H1 (cell line): ENCODE measurements around the gene ARMC3. TPM values are rescaled to one million over a fixed set of nuclear protein-coding genes. Genes with fewer than 3 reads are reported as not detected.

Source experiments
- CTCF ChIA-PET: fragments of 300-600 bp; sonication (Branson Sonifier 250); formaldehyde crosslinking; loops from one replicate; lab custom pipeline; 2021; ENCODE audit not compliant: partially characterized antibody; lab: Charles Lee
- POLR2A ChIA-PET: fragments of 300-600 bp; sonication (Branson Sonifier 250); formaldehyde crosslinking; loops from one replicate; lab custom pipeline; 2021; ENCODE audit warnings: inconsistent platforms; ENCODE audit not compliant: partially characterized antibody; lab: Charles Lee
- DNase-seq, 2 experiments: peaks; one replicate each; pipeline versions ENCODE4 v3.0.0 to v3.0.0-alpha.2; 2010 to 2022; ENCODE audit warnings: low spot score in 2 of 2, low read depth in 1 of 2, mixed read lengths in 1 of 2
- FAIRE-seq: peaks from 2 replicates; lab custom pipeline; 2011; peaks lifted over from hg19 to GRCh38; lab: Jason Lieb, UNC
- H2AFZ ChIP-seq: 2 replicates; pipeline ENCODE4 v1.8.1; 2012; ENCODE audit warnings: low read length, inconsistent platforms
- H2AK5ac ChIP-seq: 2 replicates; pipeline ENCODE4 v1.6.1; 2013; ENCODE audit warnings: low read depth, low read length
- H2BK120ac ChIP-seq: replicated peaks from 2 replicates; pipeline ENCODE3; 2013; ENCODE audit warnings: low read depth, low read length, inconsistent platforms
- H2BK12ac ChIP-seq: 2 replicates; pipeline ENCODE4 v1.6.1; 2013; ENCODE audit warnings: low read depth, low read length
- H2BK15ac ChIP-seq: 2 replicates; pipeline ENCODE4 v1.6.1; 2013; ENCODE audit warnings: low read length
- H2BK20ac ChIP-seq: 2 replicates; pipeline ENCODE4 v1.6.1; 2013; ENCODE audit warnings: low read length
- H2BK5ac ChIP-seq: 2 replicates; pipeline ENCODE4 v1.6.1; 2013; ENCODE audit warnings: low read depth, low read length
- H3K14ac ChIP-seq: 2 replicates; pipeline ENCODE4 v1.6.1; 2013; ENCODE audit warnings: inconsistent platforms; ENCODE audit not compliant: insufficient read length
- H3K18ac ChIP-seq: 2 replicates; pipeline ENCODE4 v1.6.1; 2013; ENCODE audit warnings: low read length; ENCODE audit errors: extremely low read depth
- H3K23ac ChIP-seq: 2 replicates; pipeline ENCODE4 v1.6.1; 2013; ENCODE audit warnings: inconsistent platforms; ENCODE audit not compliant: insufficient read length
- H3K23me2 ChIP-seq: 2 replicates; pipeline ENCODE4 v1.6.1; 2013; ENCODE audit warnings: low read depth, low read length
- H3K27ac ChIP-seq: 2 replicates; pipeline ENCODE4 v1.6.1; 2011; ENCODE audit warnings: low read depth, low read length, inconsistent platforms
- H3K27me3 ChIP-seq, 4 experiments: replicated peaks in 1 of 4; 1 replicate in 1 of 4; 2 replicates in 3 of 4; pipeline versions ENCODE4 v1.6.1 to v1.8.1; 2011 to 2013; ENCODE audit warnings: low read length in 3 of 4, mild to moderate bottlenecking in 3 of 4, inconsistent platforms in 2 of 4, mixed read lengths in 2 of 4, moderate library complexity in 1 of 4; ENCODE audit not compliant: control insufficient read depth in 3 of 4, insufficient read depth in 3 of 4; ENCODE audit errors: extremely low read depth in 1 of 4
- H3K36me3 ChIP-seq, 4 experiments: 2 replicates each; pipeline versions ENCODE4 v1.6.1 to v1.8.1; 2011 to 2013; ENCODE audit warnings: mild to moderate bottlenecking in 4 of 4, low read length in 3 of 4, moderate library complexity in 2 of 4, control low read depth in 1 of 4, inconsistent platforms in 1 of 4; ENCODE audit not compliant: insufficient read depth in 4 of 4, control insufficient read depth in 2 of 4
- H3K4ac ChIP-seq: replicated peaks from 2 replicates; pipeline ENCODE3; 2013; ENCODE audit warnings: low read length, low read depth, mixed read lengths, inconsistent platforms; ENCODE audit not compliant: insufficient read length
- H3K4me1 ChIP-seq, 4 experiments: replicated peaks in 1 of 4; 1 replicate in 1 of 4; 2 replicates in 3 of 4; pipeline versions ENCODE4 v1.6.1 to v1.8.1; 2011 to 2013; ENCODE audit warnings: low read length in 3 of 4, inconsistent platforms in 2 of 4, mixed read lengths in 1 of 4; ENCODE audit not compliant: insufficient read depth in 4 of 4, control insufficient read depth in 3 of 4
- H3K4me2 ChIP-seq, 2 experiments: 2 replicates each; pipeline versions ENCODE4 v1.6.1 to v1.8.1; 2011 to 2013; ENCODE audit warnings: low read depth in 2 of 2, low read length in 2 of 2, control low read depth in 1 of 2, inconsistent platforms in 1 of 2, mild to moderate bottlenecking in 1 of 2; ENCODE audit not compliant: insufficient read depth in 1 of 2
- H3K4me3 ChIP-seq, 4 experiments: fragments of 200-600, 300-600 bp in 1 of 4; sonication (generic), shearing (Covaris generic), sonication (Bioruptor Twin) in 1 of 4; 2 replicates each; pipeline versions ENCODE4 v1.5.1 to v1.8.1; 2011 to 2016; ENCODE audit warnings: low read length in 4 of 4, low read depth in 3 of 4, control low read depth in 2 of 4, inconsistent platforms in 2 of 4, mild to moderate bottlenecking in 2 of 4, mixed read lengths in 1 of 4, moderate library complexity in 1 of 4; ENCODE audit not compliant: insufficient read depth in 2 of 4; ENCODE audit errors: extremely low read depth in 1 of 4
- H3K56ac ChIP-seq: replicated peaks from 2 replicates; pipeline ENCODE3; 2013; ENCODE audit warnings: low read depth, mild to moderate bottlenecking, mixed read lengths, low read length, inconsistent platforms; ENCODE audit not compliant: insufficient read length
- H3K79me1 ChIP-seq: 2 replicates; pipeline ENCODE4 v1.6.1; 2013; ENCODE audit warnings: low read depth, low read length, control low read depth
- H3K79me2 ChIP-seq, 2 experiments: 2 replicates each; pipeline versions ENCODE4 v1.6.1 to v1.8.1; 2012 to 2013; ENCODE audit warnings: low read length in 2 of 2, mild to moderate bottlenecking in 2 of 2, inconsistent platforms in 1 of 2; ENCODE audit not compliant: insufficient read depth in 2 of 2, control insufficient read depth in 1 of 2
- H3K9ac ChIP-seq, 4 experiments: replicated peaks in 1 of 4; 1 replicate in 1 of 4; 2 replicates in 3 of 4; pipeline versions ENCODE4 v1.6.1 to v1.8.1; 2011 to 2013; ENCODE audit warnings: low read depth in 3 of 4, low read length in 3 of 4, control low read depth in 2 of 4, mild to moderate bottlenecking in 2 of 4, moderate library complexity in 2 of 4, inconsistent platforms in 1 of 4; ENCODE audit errors: extremely low read depth in 1 of 4
- H3K9me3 ChIP-seq, 2 experiments: 2 replicates each; pipeline versions ENCODE4 v1.6.1 to v1.8.1; 2012 to 2013; ENCODE audit warnings: mild to moderate bottlenecking in 2 of 2, moderate library complexity in 2 of 2, control low read depth in 1 of 2, inconsistent platforms in 1 of 2, low read depth in 1 of 2, low read length in 1 of 2, mixed read lengths in 1 of 2; ENCODE audit not compliant: insufficient read depth in 2 of 2
- H4K20me1 ChIP-seq, 2 experiments: replicated peaks in 1 of 2; 2 replicates each; pipeline versions ENCODE3 to v1.8.1; 2011 to 2013; ENCODE audit warnings: inconsistent platforms in 2 of 2, low read length in 2 of 2, mild to moderate bottlenecking in 1 of 2; ENCODE audit not compliant: insufficient read depth in 2 of 2, control insufficient read depth in 1 of 2
- H4K5ac ChIP-seq: 2 replicates; pipeline ENCODE4 v1.6.1; 2013; ENCODE audit warnings: low read length, low read depth, mixed read lengths, inconsistent platforms; ENCODE audit not compliant: insufficient read length
- H4K8ac ChIP-seq: 2 replicates; pipeline ENCODE4 v1.8.0; 2013; ENCODE audit warnings: mild to moderate bottlenecking, moderate library complexity, low read length, inconsistent platforms; ENCODE audit not compliant: insufficient read depth; ENCODE audit errors: extremely low read depth
- H4K91ac ChIP-seq: replicated peaks from 2 replicates; pipeline ENCODE3; 2013; ENCODE audit warnings: low read length, mixed read lengths, inconsistent platforms; ENCODE audit not compliant: insufficient read length
- CEBPB ChIP-seq: IDR thresholded peaks from 2 replicates; pipeline ENCODE4 v1.6.1; 2012; ENCODE audit warnings: low read depth, low read length
- KDM1A ChIP-seq: fragments of 200-600, 300-600 bp; sonication (generic); IDR thresholded peaks from 2 replicates; pipeline ENCODE4 v1.7.1; 2016; ENCODE audit warnings: mild to moderate bottlenecking, low read length, borderline replicate concordance
- KDM5A ChIP-seq: fragments of 200-600 bp; IDR thresholded peaks from 2 replicates; pipeline ENCODE4 v1.7.1; 2012; ENCODE audit warnings: mild to moderate bottlenecking, low read length, inconsistent platforms, mixed read lengths
- SAP30 ChIP-seq: fragments of 300-600 bp; sonication (generic); IDR thresholded peaks from 2 replicates; pipeline ENCODE4 v1.7.1; 2012; ENCODE audit warnings: low read length, moderate library complexity, mild to moderate bottlenecking, inconsistent platforms; ENCODE audit not compliant: insufficient read depth, insufficient replicate concordance
- SIN3A ChIP-seq, 2 experiments: IDR thresholded peaks in 1 of 2; conservative IDR thresholded peaks in 1 of 2; 2 replicates each; pipeline ENCODE4 v1.6.1; 2011 to 2012; ENCODE audit warnings: low read length in 2 of 2, improper control_type of control experiment in 1 of 2, low read depth in 1 of 2, mild to moderate bottlenecking in 1 of 2
- TEAD4 ChIP-seq: IDR thresholded peaks from 2 replicates; pipeline ENCODE4 v1.6.1; 2012; ENCODE audit warnings: low read depth, low read length, inconsistent platforms, mixed read lengths
- WGBS, 2 experiments: shearing (Covaris generic) in 1 of 2; methylation state at CpG; one replicate each; pipeline versions ENCODE4 v1.1.6 to v1.1.7; 2013 to 2015; ENCODE audit warnings: low lambda C conversion rate in 2 of 2, mixed read lengths in 2 of 2, inconsistent platforms in 1 of 2, low coverage in 1 of 2, missing lambda C conversion rate in 1 of 2; ENCODE audit not compliant: insufficient replicate concordance in 2 of 2, insufficient coverage in 1 of 2, insufficient read length in 1 of 2; ENCODE audit errors: extremely low coverage in 1 of 2, missing lambda C conversion rate in 1 of 2; 5-methylcytosine and 5-hydroxymethylcytosine counted together
- polyA plus RNA-seq, 7 experiments: library from polyadenylated mRNA; depleted of rRNA in 3 of 7; stranded (reverse) in 5 of 7; unstranded in 2 of 7; fragments of >200 nt in 5 of 7; fragments of 200-250 nt in 2 of 7; gene quantifications; 1 replicate in 5 of 7; 2 replicates in 1 of 7; 4 replicates in 1 of 7; pipeline versions ENCODE4 v1.2.1 to v1.2.3, GENCODE V29; 2011 to 2013; ENCODE audit warnings: missing spikeins in 2 of 7, mixed read lengths in 2 of 7
- total RNA-seq: library from RNA; stranded (reverse); fragmentation: NEBNext Ultra II Directional; extraction: Animal tissue kit (Norgen Biotek cat#: 25700); gene quantifications from 2 replicates; pipeline ENCODE4 v1.2.1, GENCODE V29; 2021
- TF ChIP-seq, protein P1 (sequence below): IDR thresholded peaks from 2 replicates; pipeline ENCODE4 v1.6.1; 2012; ENCODE audit warnings: inconsistent platforms

ARMC3 gene
- total and polyA plus RNA-seq, 2 of the 8 experiments (the other 6 are each of a cell fraction or from before 2014, with no cell fraction given): 0.15 TPM

DNA sequence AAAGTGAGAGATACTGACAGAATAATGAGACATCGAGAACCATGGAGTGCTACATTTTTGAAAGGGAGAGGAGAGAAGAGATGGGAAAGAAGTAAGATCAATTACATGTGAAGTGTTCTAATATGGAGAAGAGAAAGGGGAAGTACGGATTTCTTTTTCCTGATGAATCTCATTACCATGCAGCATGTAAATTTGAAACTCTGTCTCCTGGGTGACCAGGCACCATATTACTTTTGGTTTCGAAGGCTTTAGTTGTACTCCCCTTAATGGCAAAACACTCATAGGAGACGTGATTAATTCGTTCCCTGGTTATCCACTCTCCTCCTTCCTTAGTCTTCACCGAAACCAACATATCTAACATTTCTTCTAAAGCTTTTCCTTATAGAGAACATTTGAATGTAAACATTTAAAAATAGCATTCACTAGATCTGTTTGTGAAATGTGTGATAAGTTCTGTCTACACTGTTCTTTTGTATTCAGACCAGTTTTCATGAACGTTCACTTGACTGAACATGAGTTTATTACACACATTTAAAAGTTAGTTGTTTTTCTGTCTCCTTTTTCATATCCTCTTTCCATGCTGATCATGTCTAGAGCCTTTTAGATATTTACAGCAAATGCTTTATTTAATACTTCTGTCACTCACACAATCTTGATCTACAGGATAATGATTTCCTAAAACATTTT is 87.3 kb downstream of the ARMC3 start:
- no peak overlapping the region for H4K5ac ChIP-seq
- POLR2A ChIA-PET: no interaction called here
- H3K27ac ChIP-seq: no peak overlapping the region
- no peak overlapping the region for H2BK15ac ChIP-seq
- no peak overlapping the region for H3K9ac ChIP-seq
- H4K91ac ChIP-seq: no peak overlapping the region
- no peaks in the 10 kb centered on the region for H3K79me1 ChIP-seq
- H3K4ac ChIP-seq: no peak overlapping the region
- no peak overlapping the region for H2BK120ac ChIP-seq
- DNase-seq (no peak), FAIRE-seq (no peak)
- WGBS, 2 experiments: 85% methylated on average over 7 of the region's 7 CpGs; no CpG with 5 or more reads in 1 of the 2 experiments
- H3K14ac ChIP-seq: no peak overlapping the region
- no peak overlapping the region for H3K56ac ChIP-seq
- no peak overlapping the region for H2AK5ac ChIP-seq
- no peak overlapping the region for H3K4me3 ChIP-seq
- H3K23me2 ChIP-seq: no peaks in the 10 kb centered on the region
- H3K9me3 ChIP-seq: no peaks in the 10 kb centered on the region
- H2BK5ac ChIP-seq: no peak overlapping the region
- no peak overlapping the region for H2BK20ac ChIP-seq
- no peak overlapping the region for H3K23ac ChIP-seq
- no peaks in the 10 kb centered on the region; a peak in 1 of 7 replicates for H3K27me3 ChIP-seq
- no peaks in the 10 kb centered on the region for H3K36me3 ChIP-seq
- TF ChIP-seq, protein P1, sequence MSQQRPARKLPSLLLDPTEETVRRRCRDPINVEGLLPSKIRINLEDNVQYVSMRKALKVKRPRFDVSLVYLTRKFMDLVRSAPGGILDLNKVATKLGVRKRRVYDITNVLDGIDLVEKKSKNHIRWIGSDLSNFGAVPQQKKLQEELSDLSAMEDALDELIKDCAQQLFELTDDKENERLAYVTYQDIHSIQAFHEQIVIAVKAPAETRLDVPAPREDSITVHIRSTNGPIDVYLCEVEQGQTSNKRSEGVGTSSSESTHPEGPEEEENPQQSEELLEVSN: no peak
- TF ChIP-seq TEAD4 (no peak), SAP30 (no peak), SIN3A (conservative IDR thresholded peaks at IDR 0.05 in 1 of 2, IDR thresholded peaks at IDR 0.05 in 1 of 2; ENCODE audit: low read depth in 1 of 2, low read length in 2 of 2) (no peak), KDM1A (no peak), KDM5A (no peak), CEBPB (no peak)
- TF ChIP-seq, all 59 proteins: peak for 0
- H4K20me1 ChIP-seq: no peaks in the 10 kb centered on the region
- H2BK12ac ChIP-seq: no peak overlapping the region
- H3K18ac ChIP-seq: no peak overlapping the region
- CTCF ChIA-PET: no interaction called here
- H4K8ac ChIP-seq: no peak overlapping the region
- no peaks in the 10 kb centered on the region for H3K79me2 ChIP-seq
- no peak overlapping the region for H3K4me2 ChIP-seq
- no peak overlapping the region for H2AFZ ChIP-seq
- H3K4me1 ChIP-seq: no peaks in the 10 kb centered on the region
